Measurements from ENCODE around the gene C17orf113.

C17orf113 gene

DNA sequence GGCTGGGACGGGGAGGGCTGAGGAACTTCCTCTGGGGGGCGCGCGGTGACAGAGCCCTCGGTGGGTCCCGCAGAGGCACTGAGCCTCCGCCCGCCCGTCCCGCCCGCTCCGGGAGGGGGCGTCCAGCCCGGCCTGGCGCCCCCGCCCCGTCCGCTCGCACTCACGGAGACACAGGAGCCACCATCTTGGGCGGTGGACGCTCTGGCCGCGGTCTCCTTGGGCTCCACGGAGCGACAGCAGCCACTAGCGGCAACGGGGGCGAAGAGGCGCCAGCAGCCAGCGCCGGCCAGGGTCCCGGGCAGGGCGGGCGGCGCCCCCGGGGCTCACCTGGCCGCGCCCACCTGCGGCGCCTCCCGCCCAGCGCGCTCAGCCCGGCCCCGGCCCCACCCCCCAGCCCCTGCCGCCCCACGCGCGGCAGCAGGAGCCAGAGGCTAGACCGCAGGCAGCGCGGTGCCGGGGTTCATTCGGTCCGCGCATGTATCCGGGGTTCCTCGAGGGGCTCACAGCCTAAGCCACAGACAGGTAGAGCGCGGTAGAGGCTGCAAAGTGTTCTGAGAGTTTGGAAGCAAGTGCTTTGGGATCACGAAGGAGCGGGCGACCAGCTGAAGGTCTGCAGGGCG lies at the start of gene C17orf113:
Gene C17orf113 (minus strand): TSS at position 209 of the 620 bp plus-strand sequence. CDS start 7,225 bp downstream, outside the sequence.
- ChIA-PET POLR2A (no interaction called here), CTCF (interaction anchor here (0.7 to 1.9 kb wide), 10 partner anchors 9 to 51 kb away, joined by 3 to 8 read pairs (median 4); partner anchors contain the start of gene ZNF385C)
- TF ChIP-seq, protein P1, sequence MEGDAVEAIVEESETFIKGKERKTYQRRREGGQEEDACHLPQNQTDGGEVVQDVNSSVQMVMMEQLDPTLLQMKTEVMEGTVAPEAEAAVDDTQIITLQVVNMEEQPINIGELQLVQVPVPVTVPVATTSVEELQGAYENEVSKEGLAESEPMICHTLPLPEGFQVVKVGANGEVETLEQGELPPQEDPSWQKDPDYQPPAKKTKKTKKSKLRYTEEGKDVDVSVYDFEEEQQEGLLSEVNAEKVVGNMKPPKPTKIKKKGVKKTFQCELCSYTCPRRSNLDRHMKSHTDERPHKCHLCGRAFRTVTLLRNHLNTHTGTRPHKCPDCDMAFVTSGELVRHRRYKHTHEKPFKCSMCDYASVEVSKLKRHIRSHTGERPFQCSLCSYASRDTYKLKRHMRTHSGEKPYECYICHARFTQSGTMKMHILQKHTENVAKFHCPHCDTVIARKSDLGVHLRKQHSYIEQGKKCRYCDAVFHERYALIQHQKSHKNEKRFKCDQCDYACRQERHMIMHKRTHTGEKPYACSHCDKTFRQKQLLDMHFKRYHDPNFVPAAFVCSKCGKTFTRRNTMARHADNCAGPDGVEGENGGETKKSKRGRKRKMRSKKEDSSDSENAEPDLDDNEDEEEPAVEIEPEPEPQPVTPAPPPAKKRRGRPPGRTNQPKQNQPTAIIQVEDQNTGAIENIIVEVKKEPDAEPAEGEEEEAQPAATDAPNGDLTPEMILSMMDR (IDR thresholded peaks at IDR 0.05; ENCODE audit: insufficient read depth, low read length, missing control alignments) = peak; percentile 57
- H3K4me3 ChIP-seq (ENCODE audit: low read depth, low read length) = peak within 1 kb of the TSS; percentile 55
- no peak for DNase-seq (ENCODE audit: low read depth, low spot score)

DNA sequence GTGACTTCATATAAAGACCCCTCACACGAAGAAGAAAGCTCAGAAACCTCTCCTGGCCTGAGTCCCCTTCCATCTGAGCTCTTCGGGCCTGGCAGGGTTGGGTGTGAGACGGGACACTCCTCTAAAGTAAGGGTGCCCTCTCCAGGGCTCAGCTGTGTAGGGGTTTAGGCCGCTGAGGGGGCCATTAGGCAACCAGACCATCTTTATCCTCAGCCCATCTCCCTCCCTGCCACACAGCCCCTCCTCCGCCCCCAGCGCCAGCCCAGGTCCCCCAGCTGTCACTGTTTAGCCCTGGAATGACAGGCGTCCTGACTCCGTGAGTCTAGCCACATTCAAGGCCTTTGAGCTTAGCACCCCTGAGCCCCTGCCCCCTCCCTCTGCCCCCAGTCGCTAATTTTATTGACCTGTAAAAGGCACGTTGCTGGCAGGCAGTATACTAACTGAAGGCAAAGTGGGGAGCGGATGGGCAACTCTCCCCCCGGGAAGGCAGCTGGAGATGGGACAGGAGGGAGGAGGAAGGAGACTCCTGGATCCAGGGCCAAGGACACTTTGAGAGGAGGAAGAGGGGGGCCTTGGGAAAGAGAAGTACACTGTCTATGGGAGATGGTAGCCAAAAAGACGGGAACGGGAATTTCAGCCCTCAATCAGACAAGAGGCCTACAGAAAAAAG lies 48.5 kb upstream of the C17orf113 start:
- ChIA-PET POLR2A (interaction anchor here (0.9 kb wide), 1 partner anchor 22 kb away, joined by 4 read pairs; the partner anchor contains the start of gene KAT2A), CTCF (interaction anchor here (1.1 to 25.6 kb wide), 5 partner anchors 19 to 136 kb away, joined by 3 to 451 read pairs (median 10); partner anchors contain the start of genes DNAJC7 and NKIRAS2)
- no peak for DNase-seq (ENCODE audit: low read depth, low spot score)
- H3K4me3 ChIP-seq (ENCODE audit: low read depth, low read length) = no peak overlapping the region
- TF ChIP-seq, protein P1 (IDR thresholded peaks at IDR 0.05; ENCODE audit: insufficient read depth, low read length, missing control alignments) = no peak

DNA sequence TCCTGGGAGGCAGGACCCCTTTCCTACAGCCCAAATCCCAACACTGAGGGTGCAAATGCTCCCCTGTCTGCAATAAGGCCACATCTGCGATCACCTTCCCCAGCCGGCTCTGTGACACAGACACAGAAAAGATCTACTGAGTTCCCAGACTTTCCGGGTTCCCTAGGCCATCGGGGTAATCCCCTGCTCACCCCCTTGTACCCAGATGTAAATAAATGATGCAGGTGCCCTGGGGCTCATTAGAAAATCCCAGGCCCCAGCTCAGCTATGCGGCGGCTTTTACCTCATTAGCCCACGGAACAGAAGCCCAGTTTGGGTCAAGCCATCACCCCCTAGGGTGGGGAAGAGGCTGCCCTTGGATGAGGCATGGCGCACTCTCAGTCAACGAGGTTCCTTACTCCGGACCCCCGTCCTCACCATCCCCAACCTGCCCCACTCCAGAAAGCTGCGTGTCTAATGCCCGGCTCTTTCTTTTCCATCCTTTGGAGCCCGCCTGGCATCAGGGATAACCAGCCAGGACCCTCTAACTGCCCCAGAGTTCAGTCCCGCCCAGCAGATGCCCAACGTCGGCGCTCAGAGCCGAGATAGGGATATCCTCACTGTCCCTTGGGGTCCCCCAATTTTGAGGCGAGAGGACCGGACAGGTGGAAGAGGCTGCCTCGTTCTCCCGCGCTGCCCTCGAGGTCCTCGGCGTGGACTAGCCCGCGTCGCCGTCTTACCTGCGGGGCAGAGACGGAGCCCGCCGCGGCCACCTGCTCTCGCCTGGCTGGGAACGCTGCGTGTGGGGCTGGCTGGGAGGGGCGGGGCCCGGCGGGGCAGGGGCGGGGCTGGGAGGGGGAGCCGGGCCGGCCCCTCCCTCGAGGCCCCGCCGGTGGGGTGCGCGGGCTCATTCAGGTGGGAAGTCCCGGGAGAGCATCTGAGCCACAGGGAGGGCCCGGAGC lies 47.6 kb upstream of the C17orf113 start, which contains the start of gene ZNF385C:
Gene ZNF385C (minus strand): TSS at position 783 of the 941 bp plus-strand sequence. CDS start 35,417 bp downstream, outside the sequence.
- CTCF ChIA-PET = interaction anchor here (0.8 to 25.6 kb wide), 7 partner anchors 12 to 76 kb away, joined by 3 to 451 read pairs (median 8); partner anchors contain the start of genes DNAJC7 and NKIRAS2
- no peak within 1 kb of the TSS for H3K4me3 ChIP-seq (ENCODE audit: low read depth, low read length)
- no peak for DNase-seq (ENCODE audit: low read depth, low spot score)
- POLR2A ChIA-PET = interaction anchor here (0.8 to 0.9 kb wide), 2 partner anchors 23 to 367 kb away, joined by 3 to 4 read pairs; partner anchors contain the start of gene KAT2A
- TF ChIP-seq, protein P1 (IDR thresholded peaks at IDR 0.05; ENCODE audit: insufficient read depth, low read length, missing control alignments) = no peak

DNA sequence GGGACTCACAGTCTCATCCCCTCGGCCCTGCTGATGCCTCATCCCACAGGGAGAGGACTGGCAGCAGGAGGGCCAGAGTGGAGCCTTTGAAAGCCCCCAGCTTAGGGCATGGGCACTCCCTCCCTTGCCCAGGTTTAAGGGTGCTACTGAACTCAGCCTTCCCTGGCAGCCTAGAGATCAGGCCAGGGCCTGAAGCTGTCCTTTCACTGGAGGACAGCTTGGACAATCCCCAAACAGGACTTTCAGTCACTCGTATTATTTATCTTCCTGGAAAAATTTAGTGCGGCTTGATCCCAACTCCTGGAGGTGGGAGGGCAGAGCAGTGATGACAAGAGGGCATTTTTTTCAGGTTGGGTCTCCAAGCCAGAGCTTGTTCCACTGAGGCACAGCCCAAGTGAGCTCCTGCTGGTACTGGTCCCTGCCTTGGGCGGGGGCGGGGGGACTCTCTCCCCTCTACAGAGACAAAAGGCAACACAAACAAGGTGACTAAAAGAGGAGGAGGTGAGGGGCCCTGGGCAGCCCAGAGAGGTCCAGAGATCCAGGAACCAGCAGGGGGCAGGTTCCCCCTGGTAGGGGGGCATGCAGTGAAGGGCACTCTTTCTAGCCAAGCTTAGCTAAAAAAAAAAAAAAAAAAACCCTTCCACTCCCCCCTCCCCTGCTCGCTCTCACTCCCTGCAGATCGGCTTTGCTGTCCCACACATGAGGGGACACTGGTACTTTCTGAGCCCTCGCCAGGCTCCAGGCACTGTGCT lies 46.1 kb upstream of the C17orf113 start:
- no peak overlapping the region for H3K4me3 ChIP-seq (ENCODE audit: low read depth, low read length)
- ChIA-PET CTCF (interaction anchor here (1.0 to 2.7 kb wide), 6 partner anchors 11 to 76 kb away, joined by 3 to 14 read pairs (median 5); partner anchors contain the start of gene NKIRAS2), POLR2A (interaction anchor here (0.7 kb wide), 1 partner anchor 57 kb away, joined by 3 read pairs; no protein-coding TSS in a partner anchor)
- TF ChIP-seq, protein P1 (IDR thresholded peaks at IDR 0.05; ENCODE audit: insufficient read depth, low read length, missing control alignments) = no peak
- DNase-seq (ENCODE audit: low read depth, low spot score) = no peak

DNA sequence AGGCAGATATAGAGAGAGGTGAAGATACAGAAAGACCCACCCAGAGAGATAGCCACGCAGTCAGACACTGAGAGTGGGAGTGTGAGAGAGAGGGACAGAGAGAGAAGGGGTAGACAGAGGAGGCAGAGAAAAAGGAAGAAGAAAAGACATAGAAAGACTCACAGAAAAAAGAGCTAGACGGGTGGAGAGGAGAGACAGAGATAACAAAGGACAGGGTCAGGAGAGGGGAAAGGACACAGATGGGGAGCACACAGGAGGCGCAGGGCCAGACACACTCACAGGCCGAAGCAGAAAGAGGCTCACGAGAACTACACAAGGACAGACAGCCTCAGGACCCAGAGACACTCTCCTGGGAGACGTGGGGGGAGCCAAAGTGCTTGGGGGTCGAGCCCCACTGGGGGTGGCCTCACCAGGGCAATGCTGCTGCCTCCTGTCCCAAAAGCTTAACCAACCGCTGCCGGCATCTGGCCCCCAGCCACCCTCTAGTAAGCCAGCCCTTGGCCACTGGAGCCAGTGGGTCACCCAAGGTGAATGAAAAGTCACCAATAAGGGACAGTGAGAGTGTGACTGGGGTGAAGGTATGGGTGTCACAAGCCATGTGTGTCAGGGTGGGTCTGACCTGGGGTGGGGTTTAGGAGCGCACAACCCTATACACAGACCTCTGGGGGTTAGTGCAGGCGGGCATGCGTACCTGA lies 44.1 kb upstream of the C17orf113 start:
- CTCF ChIA-PET = interaction anchor here (1.4 kb wide), 1 partner anchor 35 kb away, joined by 3 read pairs; no protein-coding TSS in a partner anchor
- DNase-seq (ENCODE audit: low read depth, low spot score) = no peak
- POLR2A ChIA-PET = no interaction called here
- TF ChIP-seq, protein P1 (IDR thresholded peaks at IDR 0.05; ENCODE audit: insufficient read depth, low read length, missing control alignments) = no peak
- no peak overlapping the region for H3K4me3 ChIP-seq (ENCODE audit: low read depth, low read length)

All from AG04449 (cell line).